Breast epithelium (tissue), 3 donors: ENCODE data around the gene CRTC1.

ENCODE experiments used
- POLR2A ChIP-seq: fragments of 450-650 bp; IDR thresholded peaks from one replicate; pipeline ENCODE4 v1.6.1; 2016; ENCODE audit warnings: antibody characterized with exemption, mild to moderate bottlenecking, moderate library complexity
- POLR2AphosphoS5 ChIP-seq, 3 donors: sonication (generic); formaldehyde crosslinking; IDR thresholded peaks; one replicate each; pipeline ENCODE4 v1.6.1; 2017; ENCODE audit warnings: antibody characterized with exemption in 3 of 3
- TF ChIP-seq, protein P1 (sequence below), 3 donors: fragments of 450-650 bp; IDR thresholded peaks; one replicate each; pipeline ENCODE4 v1.5.1; 2016 to 2017; ENCODE audit warnings: antibody characterized with exemption in 3 of 3, mild to moderate bottlenecking in 3 of 3, moderate library complexity in 3 of 3

- no peak for TF ChIP-seq POLR2AphosphoS5 (IDR thresholded peaks at IDR 0.05)
- TF ChIP-seq, protein P1, sequence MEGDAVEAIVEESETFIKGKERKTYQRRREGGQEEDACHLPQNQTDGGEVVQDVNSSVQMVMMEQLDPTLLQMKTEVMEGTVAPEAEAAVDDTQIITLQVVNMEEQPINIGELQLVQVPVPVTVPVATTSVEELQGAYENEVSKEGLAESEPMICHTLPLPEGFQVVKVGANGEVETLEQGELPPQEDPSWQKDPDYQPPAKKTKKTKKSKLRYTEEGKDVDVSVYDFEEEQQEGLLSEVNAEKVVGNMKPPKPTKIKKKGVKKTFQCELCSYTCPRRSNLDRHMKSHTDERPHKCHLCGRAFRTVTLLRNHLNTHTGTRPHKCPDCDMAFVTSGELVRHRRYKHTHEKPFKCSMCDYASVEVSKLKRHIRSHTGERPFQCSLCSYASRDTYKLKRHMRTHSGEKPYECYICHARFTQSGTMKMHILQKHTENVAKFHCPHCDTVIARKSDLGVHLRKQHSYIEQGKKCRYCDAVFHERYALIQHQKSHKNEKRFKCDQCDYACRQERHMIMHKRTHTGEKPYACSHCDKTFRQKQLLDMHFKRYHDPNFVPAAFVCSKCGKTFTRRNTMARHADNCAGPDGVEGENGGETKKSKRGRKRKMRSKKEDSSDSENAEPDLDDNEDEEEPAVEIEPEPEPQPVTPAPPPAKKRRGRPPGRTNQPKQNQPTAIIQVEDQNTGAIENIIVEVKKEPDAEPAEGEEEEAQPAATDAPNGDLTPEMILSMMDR (IDR thresholded peaks at IDR 0.05), result no peak
- no peak for TF ChIP-seq POLR2A
These were observed 31.7 kb upstream of the CRTC1 start for GRCh38 chr19:18651733-18652132.
